Measurements from ENCODE around the gene CRHR1. TPM values are rescaled to one million over a fixed set of nuclear protein-coding genes. Genes with fewer than 3 reads are reported as not detected.

Gene CRHR1
- total RNA-seq, 4 donors from 2014 or later: 1.5 to 24.7 (median 7.4) TPM

- H3K9me3 ChIP-seq: no peaks in the 10 kb centered on the region
- intact Hi-C loops (cut with DNase I; ENCODE audit: low total_unique reads): no loop called here
Measured at GRCh38 chr17:45826919-45827588, 42.9 kb downstream of the CRHR1 start.

GRCh38 chr17:45828171-45828570 lies 44.1 kb downstream of the CRHR1 start:
- no peak for TF ChIP-seq CTCF (IDR thresholded peaks at IDR 0.05)
- TF ChIP-seq POLR2A (IDR thresholded peaks at IDR 0.05): no peak
- Histone ChIP-seq H3K4me1 (no peaks in the 10 kb centered on the region), H3K27ac (no peak overlapping the region), H3K9me3 (no peaks in the 10 kb centered on the region), H3K4me3 (no peak overlapping the region), H3K27me3 (no peaks in the 10 kb centered on the region), H3K36me3 (no peaks in the 10 kb centered on the region)
- no peak for DNase-seq
- intact Hi-C loops (cut with DNase I; ENCODE audit: low total_unique reads): no loop called here

More at GRCh38 chr17:45826919-45827588, 42.9 kb downstream of the CRHR1 start:
- no peak for DNase-seq
- Histone ChIP-seq H3K36me3 (no peaks in the 10 kb centered on the region), H3K27ac (no peak overlapping the region), H3K27me3 (no peaks in the 10 kb centered on the region), H3K4me1 (no peaks in the 10 kb centered on the region), H3K4me3 (no peak overlapping the region)
- no peak for TF ChIP-seq POLR2A (IDR thresholded peaks at IDR 0.05)
- no peak for TF ChIP-seq CTCF (IDR thresholded peaks at IDR 0.05)

GRCh38 chr17:45828582-45829133 lies 44.5 kb downstream of the CRHR1 start:
- Histone ChIP-seq H3K27me3 (no peaks in the 10 kb centered on the region), H3K27ac (no peak overlapping the region), H3K9me3 (no peaks in the 10 kb centered on the region), H3K36me3 (no peaks in the 10 kb centered on the region), H3K4me3 (no peak overlapping the region), H3K4me1 (no peaks in the 10 kb centered on the region)
- intact Hi-C loops (cut with DNase I; ENCODE audit: low total_unique reads): no loop called here
- DNase-seq: no peak
- TF ChIP-seq CTCF (IDR thresholded peaks at IDR 0.05) (no peak), POLR2A (IDR thresholded peaks at IDR 0.05) (no peak)

- H3K36me3 ChIP-seq: no peaks in the 10 kb centered on the region
- no peak for DNase-seq
- no peaks in the 10 kb centered on the region for H3K9me3 ChIP-seq
- TF ChIP-seq POLR2A (IDR thresholded peaks at IDR 0.05) (no peak), CTCF (IDR thresholded peaks at IDR 0.05) (no peak)
- H3K27me3 ChIP-seq: no peaks in the 10 kb centered on the region
- intact Hi-C loops (cut with DNase I; ENCODE audit: low total_unique reads): loop anchor here (5.0 kb wide), 1 partner anchor 192 kb away; no protein-coding TSS in a partner anchor
- H3K4me1 ChIP-seq: no peaks in the 10 kb centered on the region
- H3K4me3 ChIP-seq: no peak overlapping the region
- H3K27ac ChIP-seq: no peak overlapping the region
Measured at GRCh38 chr17:45833920-45834319, 49.8 kb downstream of the CRHR1 start.

Data from uterus (tissue), 4 donors.